ENCODE measurements around the gene MRO.

- no peak for TF ChIP-seq TAF1 (IDR thresholded peaks at IDR 0.05; ENCODE audit: low read depth, low read length)
- TF ChIP-seq POLR2A (IDR thresholded peaks at IDR 0.05; ENCODE audit: low read depth, low read length): no peak
- TF ChIP-seq POLR2AphosphoS5 (IDR thresholded peaks at IDR 0.05; ENCODE audit: low read depth, low read length): no peak
- no peak for TF ChIP-seq SPI1 (IDR thresholded peaks at IDR 0.05; ENCODE audit: low read depth, low read length)
These were observed 29.2 kb upstream of the MRO start for GRCh38 chr18:50848991-50849390.
